GM21423 (cell line): Measurements from ENCODE around the gene ATP8B1.

ENCODE experiments used
- ATAC-seq: cut with Tn5 transposase; IDR thresholded peaks from one replicate; pipeline ENCODE4 v1.9.1; 2021; ENCODE audit warnings: mild to moderate bottlenecking, moderate library complexity; ENCODE audit not compliant: unreplicated experiment

Gene ATP8B1

DNA sequence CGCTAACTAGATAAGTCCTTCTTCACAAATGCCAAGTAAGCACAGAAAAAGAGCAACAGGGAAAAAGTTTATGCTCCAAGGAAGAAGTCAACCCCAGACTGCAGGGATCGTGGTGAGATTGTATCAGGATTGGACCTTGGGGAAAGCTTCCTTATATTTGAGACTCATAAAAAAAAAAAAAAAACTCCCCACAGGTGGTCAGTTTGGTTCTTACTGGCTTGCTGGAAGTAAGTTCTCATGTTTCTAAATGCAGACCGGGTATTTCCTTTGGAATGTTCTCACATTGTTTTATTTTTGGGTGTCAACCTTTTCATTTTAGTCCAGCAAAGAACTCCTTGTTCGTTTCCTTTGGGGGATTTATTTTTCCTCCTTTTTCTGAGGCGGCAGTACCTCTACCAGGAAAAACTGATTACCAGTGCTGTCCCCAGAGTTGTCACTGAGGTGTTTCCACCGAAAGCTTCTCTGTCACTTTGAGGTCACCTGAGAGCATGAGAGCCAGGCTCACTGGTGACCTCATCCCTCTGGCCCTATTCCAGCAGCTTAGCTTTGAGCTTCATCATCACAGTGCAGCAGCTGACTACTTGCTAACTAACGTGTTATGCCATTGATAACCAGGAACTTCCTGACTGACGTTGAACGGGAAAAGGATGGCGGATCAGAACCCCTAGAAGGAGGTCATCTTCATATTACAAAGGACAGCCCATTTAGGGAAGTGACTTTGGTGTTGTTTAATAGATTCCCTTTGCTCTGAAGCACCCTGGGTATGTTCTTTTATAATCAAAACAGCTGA lies 16.8 kb upstream of the ATP8B1 start:
- peak; percentile 67 for ATAC-seq

DNA sequence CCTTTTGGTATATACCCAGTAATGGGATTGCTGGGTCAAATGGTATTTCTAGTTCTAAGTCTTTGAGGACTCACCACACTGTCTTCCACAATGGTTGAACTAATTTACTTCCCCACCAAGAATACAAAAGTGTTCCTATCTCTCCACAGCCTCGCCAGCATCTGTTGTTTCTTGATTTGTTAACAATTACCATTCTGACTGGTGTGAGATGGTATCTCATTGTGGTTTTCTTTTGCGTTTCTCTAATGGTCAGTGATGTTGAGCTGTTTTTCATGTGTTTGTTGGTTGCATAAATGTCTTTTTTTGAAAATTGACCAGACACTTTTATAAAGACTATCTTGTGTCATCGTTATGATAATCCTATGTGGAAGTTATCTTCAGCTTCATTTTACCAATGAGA lies 16.0 kb upstream of the ATP8B1 start:
- ATAC-seq, result no peak

DNA sequence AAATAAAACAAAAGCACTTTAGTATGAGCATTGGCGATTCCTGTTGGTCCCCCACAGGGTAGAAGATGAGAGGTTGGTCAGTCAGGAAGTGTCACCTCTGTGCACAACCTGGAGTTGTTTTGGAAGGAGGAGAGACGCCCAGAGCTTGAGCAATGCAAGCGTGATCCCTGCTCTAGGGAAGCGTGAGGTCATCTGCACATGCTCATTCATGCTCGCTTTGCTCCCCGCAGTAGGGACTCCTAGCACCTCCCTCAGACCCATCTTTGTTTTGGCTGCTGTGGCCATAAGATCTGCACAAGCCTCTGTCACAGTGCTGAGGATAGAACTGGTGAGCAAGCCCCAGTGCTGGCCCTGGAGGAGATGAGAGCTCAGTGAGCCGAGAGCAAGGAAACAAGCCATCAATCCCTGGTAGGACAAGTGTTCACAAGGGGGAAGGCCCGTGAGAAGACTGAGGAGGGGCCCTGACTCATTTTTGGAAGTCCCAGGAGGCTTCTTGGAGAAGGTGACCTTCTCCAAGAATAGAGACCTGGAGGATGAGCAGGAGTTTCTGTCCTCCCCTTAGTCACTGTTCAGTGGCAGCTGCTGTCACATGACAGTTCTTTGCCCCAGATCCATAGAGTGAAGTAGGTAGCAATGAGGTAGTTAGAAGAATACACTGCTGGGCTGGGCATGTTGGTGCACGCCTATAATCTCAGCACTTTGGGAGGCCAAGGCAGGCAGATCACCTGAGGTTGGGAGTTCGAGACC lies 13.3 kb upstream of the ATP8B1 start:
- ATAC-seq, result no peak

GRCh38 chr18:57814555-57814954 lies 11.4 kb upstream of the ATP8B1 start:
- no peak for ATAC-seq

DNA sequence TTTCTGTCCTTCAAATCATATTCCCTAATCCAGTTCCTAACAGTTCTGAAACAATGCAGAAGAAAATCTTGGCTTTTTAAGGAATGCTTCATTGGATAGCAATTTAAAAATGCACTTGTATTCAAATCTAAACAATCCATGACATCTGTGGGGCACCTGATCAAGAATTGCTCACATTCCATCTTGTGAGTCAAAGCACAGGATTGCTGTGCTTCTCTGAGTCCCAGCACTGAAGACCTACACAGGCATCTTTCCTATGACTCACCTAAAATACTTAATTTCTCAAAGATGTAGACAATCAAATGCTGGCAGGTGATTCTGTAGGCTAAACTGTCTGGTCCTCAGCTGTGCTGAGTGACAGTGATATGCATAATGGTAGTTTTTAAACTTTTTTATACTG lies 10.1 kb upstream of the ATP8B1 start:
- ATAC-seq, result no peak

GRCh38 chr18:57812126-57812477 lies 9.0 kb upstream of the ATP8B1 start:
- ATAC-seq, result no peak

GRCh38 chr18:57811477-57812125 lies 8.5 kb upstream of the ATP8B1 start:
- no peak for ATAC-seq

DNA sequence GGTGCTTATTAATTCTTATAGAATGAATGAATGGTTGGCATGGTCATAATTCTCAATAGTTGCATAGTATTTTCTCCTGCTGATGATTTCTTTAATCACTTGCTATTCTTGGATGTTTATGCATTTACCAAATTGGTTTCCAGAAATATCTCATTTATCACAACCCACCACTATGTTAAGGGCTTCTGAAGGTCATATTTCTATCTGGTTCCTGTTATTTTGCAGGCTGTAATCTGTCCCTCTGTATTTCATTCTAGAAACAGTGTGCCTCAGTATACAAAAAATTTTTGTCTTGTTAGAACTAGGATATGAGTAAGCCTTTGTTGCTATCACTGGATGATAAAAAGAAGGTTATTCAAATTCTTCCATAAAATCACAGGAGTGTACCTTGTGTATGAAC lies 6.1 kb upstream of the ATP8B1 start:
- ATAC-seq, result no peak

DNA sequence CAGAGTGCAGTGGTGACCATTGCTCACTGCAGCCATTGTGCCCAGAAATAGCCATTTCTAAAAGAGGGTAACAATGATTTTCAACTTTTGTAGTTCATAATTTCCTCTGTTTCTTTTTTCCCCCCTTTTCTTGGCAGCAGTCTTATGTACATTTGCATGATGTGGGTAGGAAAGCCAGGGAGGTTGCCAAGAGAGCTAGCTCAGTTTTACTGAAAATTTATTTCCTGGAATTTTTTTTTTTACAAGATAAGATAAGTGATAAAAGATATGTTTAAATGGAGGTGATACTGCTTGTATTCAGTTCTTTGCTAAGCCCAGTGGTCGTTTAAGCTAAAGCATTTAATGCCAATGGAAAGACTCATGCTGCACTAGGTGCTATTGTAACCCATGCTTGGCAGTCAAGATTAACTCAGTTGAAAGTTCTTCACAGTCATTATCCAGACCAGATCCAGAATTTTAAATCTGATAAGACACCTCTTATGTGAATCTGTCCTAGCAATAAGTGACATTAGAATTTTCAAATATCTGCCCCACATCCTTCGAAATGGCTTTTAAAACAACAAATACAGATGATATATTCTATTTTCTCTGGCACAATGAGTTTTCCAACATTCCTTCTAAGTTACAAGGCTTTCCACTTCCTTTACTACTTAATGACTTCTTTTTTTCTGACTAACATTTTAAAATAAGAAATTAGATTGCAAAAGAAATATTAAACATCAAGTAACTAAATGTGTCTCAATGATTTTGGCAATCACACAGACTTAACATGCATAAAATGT lies 4.4 kb upstream of the ATP8B1 start:
- ATAC-seq, result no peak

DNA sequence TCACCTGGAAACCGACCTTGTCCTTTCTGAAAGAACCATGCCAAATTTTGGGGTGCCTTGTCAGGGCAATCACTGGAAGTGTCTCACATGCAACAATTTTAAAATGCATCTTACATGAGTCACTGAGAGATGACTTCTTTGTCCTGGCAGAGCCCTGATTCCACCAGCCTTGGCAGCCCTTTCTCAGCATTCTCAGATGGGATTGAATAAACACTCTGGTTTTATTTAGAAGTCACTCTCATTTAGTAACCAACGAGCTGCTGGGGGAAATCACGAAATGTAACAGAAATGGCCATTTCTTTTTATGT lies 3.8 kb upstream of the ATP8B1 start:
- ATAC-seq, result no peak

GRCh38 chr18:57806201-57806977 lies 3.3 kb upstream of the ATP8B1 start:
- ATAC-seq, result no peak

GRCh38 chr18:57805117-57805516 lies 2.0 kb upstream of the ATP8B1 start:
- ATAC-seq, result no peak

GRCh38 chr18:57804557-57804956 lies 1.4 kb upstream of the ATP8B1 start:
- no peak for ATAC-seq

GRCh38 chr18:57802213-57803102 lies 657 bp downstream of the ATP8B1 start:
- ATAC-seq, result peak; percentile 49

DNA sequence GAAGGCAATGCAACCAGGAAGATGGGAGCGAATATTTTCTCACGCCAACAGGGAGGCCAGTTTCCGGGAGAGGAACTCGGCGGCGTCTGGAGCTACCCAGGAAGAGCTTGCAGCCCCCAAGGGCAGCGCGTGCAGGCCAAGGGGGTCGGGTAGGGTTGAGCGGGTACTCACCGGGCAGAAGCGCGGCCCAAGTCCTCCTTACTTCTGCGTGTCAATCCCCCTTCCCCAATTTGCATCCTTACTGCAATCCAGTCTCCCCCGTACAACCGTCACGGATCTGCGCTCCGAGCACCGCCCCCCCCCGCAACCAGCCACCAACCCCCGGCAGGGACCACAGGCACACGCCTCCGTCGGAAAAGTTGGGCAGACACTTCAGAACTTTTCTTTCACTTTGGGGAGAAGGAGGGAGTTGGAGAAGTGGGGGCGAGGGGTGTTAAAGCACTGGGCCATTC lies 1.3 kb downstream of the ATP8B1 start:
- ATAC-seq, result no peak

- no peak for ATAC-seq
Observed at GRCh38 chr18:57801325-57801724, 1.8 kb downstream of the ATP8B1 start.

DNA sequence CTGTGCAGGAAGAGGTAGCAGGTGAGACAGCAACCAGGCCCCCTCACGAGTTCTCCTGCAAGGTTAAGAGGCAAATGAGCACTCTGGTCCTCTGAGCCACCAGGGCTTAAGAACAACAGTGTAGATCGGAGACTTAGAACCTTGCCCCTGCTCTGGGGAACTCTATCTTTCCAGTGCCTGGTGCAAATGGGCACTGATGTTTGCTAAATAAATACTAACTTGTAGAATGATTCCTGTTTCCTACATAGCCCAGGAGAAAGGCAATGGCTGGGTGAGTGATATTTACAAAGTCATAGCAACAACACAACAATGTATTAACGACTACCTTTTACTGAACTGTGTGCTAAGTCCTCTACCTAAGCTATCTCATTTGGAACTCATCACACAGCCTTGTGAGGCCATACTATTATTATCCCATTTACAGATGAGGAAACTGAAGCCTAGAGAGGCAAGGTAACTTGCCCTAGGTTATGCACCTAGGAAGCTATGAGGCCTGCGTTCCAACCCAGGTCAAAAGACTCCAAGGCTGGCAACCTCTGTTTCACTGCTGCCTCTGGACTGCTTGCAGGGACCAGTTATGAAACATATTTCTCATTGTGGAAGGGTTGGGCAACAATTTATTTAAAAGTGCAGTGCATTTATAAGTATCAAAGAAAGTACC lies 4.3 kb downstream of the ATP8B1 start:
- no peak for ATAC-seq

DNA sequence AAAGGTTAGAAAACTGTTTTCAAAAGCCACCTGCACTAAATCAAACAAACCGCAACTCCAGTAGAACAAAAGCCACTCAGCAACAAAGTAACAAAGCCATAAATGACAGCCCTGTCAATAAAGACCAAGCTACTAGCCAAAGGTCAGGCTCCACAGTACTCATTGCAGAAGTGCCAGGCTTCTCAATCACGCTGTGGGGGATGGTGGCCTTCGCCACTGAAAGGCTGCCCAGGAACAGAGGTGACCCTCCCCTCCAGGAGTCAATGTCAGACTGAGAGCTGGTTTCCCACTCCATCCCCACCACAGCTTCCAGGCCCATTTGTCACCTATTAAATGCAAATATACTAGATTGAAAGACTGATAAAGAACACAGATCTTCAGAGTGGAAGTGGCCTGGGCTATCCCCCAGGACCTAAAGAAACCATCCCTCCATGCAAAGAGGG lies 5.9 kb downstream of the ATP8B1 start:
- no peak for ATAC-seq
